HG02763 (cell line): ENCODE results near the gene TAS2R60.
"Not testable (repeated sequence)": the region's sequence is repeated elsewhere in the genome, so short reads cannot be mapped to it uniquely, and the experiment has no call there.

Experiments used
- ATAC-seq: cut with Tn5 transposase; IDR thresholded peaks from one replicate; pipeline ENCODE4 v1.9.1; 2021; ENCODE audit warnings: mild to moderate bottlenecking, moderate library complexity; ENCODE audit not compliant: unreplicated experiment

TAS2R60 gene

DNA sequence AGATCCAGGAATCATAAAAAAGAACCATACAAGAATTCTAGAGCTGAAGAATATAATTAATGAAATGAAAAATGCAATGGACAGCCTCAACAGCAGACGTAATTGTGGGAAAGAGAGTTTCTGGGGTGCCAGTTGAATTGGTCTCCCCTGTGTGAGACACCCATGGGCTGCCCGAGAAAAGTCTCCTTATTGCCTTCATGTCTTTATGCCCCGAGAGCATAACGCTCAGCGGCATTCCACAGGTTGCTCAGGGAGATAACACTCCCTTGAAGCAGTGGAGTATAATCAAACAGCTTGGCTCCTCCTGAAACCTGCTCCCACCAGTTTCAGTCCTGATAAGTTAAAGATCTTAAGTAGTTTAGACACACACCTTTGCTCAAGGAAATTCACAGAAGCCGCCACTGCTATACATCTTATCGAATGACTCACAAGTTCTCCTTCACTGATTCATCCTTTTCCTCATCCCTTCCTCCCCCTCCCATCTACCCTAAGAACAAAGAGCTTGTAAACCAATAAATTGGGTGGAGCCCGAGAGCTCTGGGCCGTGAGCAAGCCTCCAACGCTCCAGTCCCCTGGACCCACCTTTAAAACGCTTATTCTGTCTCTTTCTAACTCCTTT is 28.9 kb downstream of the TAS2R60 start:
- not testable (repeated sequence) for ATAC-seq

DNA sequence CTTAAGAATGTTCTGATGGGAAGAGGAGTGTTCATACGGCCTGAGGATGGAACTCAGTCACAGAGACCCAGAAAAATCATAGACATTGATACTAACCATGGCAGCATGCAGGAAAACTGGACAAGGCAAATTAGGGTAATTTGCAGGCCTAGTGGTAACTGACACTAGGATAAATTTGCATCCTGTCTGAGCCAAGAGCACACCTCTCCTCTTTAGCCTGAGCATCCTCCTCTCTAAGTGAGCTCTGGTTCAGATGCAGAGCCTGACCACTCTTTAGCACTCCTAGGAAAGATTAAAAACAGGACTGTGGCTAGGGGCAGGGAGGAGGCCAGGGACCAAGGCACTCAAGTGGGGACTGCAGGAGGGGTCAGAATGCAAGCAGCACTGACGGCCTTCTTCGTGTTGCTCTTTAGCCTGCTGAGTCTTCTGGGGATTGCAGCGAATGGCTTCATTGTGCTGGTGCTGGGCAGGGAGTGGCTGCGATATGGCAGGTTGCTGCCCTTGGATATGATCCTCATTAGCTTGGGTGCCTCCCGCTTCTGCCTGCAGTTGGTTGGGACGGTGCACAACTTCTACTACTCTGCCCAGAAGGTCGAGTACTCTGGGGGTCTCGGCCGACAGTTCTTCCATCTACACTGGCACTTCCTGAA is 34.4 kb downstream of the TAS2R60 start, which contains the start of gene TAS2R41:
TSS of gene TAS2R41 (plus strand) at position 373 of the 650 bp plus-strand sequence. CDS start at position 373, 0 bp downstream.
- ATAC-seq, result no peak

DNA sequence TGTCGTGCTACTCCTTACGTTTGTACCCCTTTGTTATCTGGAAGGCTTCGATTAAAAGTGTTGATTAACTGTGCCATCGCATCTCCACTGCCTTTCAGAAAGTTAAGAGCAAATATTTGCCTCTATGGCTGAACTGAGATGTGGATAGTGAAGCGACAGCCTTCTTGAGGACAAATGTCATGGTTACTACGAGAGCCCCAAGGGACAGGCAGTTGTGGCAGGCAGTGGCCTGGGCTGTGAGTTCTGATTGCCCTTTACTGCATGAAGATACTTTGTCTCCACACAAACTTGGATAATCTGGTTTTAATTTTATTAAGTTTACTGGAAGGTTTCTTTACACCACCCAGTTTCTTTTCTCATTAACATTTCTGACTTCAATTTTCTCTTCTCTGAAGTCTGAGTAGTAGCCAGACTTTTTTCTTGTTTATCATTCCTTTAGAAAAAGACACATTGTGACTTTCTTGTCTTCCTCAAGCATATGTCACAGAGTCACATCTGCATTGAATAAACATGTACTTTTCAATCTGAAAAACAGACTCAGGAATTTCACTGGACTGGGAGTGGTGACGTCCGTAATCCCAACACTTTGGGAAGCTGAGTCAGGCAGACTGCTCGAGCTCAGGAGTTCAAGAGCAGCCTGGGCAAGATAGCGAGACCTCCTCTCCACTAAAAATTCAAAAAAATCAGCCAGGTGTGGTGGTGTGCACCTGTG is 36.0 kb downstream of the TAS2R60 start:
- no peak for ATAC-seq

DNA sequence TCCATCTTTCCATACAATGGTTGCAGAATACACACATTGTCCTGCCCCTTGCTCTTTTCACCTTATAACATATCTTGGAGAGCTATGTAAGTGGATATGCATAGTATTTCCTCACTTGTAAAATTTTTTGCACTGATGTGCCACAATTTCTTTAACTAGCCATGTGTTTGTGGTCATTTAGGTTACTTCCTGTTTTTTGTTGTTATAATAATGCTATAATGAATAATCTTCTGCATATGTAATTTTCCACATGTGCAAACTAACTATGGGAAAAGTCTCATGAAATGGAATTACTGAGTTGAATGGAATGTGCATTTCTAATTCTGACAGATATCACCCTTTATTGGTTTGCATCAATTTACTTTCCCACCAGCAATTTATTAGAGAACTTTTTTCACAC is 37.2 kb downstream of the TAS2R60 start:
- no peak for ATAC-seq

DNA sequence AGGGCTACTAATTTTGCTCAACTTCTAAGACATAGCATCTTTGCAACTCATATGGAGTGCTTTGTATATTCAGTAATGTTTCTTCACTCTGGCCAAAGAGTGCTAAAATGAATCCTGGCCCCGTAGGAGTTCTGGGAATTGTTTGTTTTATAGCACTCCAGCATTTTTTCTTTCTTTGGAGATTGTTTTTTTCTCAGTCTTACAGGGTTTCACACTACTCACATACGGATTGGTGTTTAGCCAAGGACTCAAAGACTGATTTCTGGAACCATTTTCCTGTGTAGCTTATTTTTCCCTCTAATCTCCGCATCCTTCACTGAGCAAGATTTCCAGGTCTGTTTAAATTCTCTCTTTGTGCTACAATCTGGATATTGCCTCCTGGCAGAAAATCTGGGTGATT is 40.9 kb downstream of the TAS2R60 start:
- no peak for ATAC-seq

DNA sequence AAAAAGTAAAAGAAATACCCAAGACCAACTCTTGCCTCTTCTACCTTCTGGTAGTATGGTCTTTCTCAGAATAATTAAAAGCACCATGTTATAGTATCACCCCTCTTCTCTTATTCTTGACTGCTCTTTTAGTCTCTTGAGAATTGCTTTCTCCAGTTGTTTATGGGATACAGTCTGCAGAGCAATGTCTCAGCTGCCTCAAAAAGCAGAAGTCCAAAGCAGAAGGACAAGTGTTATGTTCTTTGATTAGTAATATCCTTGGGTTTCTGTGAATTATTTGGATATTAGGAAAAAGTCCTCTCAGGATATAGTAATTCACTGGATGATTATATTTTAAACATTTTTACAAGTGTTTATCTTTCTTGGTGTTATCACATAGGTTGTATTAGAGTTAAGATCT is 41.8 kb downstream of the TAS2R60 start:
- ATAC-seq, result no peak

DNA sequence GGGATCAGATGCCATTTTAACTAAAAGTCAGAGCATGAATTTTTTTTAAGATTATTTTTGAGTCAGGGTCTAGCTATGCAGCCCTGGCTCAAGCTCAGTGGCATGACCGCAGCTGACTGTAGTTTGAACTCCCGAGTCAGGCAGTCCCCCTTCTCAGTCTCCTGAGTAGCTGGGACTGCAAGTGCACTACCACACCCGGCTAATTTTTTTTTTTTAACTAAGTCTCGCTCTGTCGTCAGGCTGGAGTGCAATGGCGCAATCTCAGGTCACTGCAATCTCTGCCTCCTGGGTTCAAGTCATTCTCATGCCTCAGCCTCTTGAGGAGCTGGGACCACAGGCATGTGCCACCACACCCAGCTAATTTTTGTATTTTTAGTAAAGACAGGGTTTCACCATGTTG is 42.2 kb downstream of the TAS2R60 start:
- ATAC-seq, result no peak

DNA sequence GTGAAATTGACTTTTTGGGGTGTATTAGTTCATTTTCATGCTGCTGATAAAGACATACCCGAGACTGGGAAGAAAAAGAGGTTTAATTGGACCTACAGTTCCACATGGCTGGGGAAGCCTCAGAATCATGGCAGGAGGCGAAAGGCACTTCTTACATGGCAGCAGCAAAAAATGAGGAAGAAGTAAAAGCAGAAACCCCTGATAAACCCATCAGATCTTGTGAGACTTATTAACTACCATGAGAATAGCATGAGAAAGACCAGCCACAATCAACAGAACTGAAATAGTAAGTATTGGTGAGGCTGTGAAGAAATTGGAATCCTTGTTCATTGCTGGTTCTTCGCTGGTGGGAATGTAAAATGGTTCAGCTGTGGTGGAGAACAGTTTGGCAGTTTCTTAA is 43.0 kb downstream of the TAS2R60 start:
- not testable (repeated sequence) for ATAC-seq

DNA sequence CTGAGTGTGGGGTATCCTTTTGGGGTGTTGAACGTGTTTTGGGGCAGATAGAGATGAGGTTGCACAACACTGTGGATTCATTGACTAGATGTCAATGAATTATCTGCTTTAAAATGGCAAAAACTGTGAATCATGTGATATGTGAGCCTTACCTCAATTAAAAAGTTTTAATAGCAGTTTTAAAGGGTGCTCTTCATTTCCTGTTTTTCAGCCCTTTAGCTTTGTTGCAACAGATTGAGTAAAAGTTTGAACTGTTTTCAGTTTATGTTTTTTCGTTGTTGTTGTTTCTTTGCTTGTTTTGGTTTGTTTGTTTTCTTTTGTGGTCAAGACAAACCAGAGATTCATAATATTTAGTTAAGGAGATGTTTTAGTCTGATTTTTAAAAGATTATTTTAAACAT is 43.8 kb downstream of the TAS2R60 start:
- no peak for ATAC-seq

DNA sequence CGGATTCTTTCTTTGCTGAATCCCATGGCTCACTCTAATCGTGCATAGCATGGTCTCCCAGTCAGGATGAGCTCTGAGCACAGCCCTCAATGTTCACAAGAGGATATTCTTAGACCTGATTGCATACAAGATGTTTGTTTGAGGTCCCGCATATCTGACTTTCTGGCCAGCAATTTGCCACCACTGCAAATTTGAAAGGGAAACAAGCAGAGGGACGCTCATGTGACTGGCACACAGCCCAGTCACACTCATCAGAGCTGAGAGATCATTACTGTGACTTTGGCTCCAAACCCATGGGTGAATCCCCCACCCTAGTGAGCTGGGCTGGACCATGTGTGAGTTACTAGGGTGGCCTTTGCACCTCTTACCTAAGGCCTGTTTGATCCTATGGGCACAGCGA is 44.3 kb downstream of the TAS2R60 start:
- ATAC-seq, result no peak

DNA sequence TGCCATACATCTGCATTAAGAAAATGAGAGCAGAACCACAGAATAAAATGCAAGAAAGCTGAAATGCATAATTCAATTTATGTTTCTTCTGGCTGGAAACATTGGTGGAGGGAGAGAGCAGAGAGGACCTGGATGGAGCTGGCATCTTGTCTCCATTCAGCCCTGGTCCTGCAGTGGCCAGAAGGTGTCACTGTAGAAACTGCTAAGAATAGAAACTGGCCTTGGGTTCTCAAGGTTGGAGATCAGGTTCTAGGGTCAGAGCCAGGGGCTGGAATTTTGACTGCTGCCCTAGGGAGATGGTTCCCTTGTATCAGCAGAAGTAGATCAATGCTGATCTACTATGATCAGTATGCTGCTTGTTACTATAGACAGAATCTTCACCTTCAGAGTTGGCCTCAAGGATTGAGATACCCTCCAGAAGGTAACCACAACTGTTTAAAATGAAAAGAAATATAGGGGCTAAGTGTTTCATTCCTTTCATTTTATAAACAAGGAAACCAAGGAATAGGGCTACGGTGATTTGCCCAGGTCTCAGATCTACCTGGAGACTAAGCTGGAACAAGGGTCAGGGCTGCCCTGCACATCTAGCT is 47.6 kb downstream of the TAS2R60 start:
- no peak for ATAC-seq

DNA sequence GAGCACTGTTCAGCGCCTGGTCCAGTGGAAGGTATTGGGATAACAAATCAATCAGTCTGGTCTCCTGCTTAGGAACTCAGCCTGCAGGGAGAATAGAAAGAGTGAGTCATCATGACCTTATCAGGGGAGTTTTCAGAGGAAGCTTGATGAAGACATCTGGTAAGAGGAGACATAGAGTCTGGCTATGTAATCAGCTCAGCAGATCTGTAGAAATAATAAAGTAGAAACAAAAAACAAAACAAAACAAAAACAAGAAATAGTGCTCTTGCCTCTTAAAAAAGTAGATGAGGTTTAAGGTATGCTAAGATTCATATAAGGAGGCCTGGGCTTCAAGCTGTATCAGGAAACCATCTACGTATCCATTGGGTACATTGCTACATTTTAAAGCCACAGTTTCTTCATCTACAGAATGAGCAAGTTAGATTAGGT is 48.8 kb downstream of the TAS2R60 start:
- ATAC-seq, result no peak

DNA sequence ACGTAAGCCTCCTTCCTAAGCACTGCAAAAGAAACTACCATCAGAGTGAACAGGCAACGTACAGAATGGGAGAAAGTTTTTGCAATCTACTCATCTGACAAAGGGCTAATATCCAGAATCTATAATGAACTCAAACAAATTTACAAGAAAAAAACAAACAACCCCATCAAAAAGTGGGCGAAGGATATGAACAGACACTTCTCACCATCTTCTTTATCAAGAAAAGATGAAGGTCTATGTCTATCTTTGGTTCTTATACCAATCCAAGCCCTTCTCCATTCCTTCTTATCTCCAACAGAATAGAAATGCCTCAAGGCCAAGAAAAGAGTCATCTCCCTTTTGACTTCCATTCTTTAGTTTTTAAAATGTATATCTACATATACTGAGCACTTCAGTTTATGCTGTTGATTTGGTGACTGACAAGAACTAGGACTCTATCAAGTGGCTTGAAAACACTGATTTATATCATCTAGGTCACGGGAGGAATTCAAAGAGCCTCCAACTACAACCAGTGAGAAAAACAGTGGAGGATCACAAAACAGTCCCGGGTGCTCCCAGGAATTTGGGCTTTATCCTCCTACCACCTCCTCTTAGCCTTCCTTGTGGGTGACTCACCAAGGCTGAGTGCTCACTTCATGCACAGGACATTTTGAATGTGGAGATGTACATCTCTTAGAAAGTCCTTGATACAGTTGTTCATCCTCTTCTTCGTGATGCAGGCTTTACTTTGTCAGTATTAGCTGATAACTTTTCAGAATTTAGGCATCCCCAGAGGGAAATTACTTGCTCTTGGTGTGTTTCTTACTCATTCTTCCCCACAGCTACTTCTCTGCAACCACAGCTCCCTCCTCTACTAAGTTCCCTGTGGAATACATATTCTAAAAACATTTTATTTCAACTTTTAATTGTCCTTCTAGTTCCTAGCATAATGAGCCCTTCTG is 49.8 kb downstream of the TAS2R60 start:
- ATAC-seq, result no peak

DNA sequence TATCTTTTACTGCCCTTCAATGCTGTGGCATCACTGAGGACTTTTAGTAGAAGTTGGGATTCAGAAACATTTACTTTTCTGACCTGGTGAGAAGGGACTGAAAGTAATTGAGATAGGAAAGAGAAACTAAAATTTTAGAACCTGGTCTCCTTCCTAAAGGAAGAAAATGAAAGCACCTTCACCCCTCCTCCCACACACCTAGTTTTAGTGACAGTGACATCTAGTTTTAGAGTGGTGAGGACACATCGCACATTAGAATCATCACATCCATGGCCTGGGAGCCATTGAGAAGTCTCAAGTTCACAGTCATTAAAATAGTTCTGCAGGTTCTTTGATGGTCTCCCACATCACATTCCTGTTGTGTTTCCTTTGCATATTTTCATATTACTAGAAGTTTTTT is 50.5 kb downstream of the TAS2R60 start:
- peak; percentile 46 for ATAC-seq
